SK-N-SH (cell line): ENCODE measurements around the gene NAV2. TPM values are rescaled to one million over a fixed set of nuclear protein-coding genes. Genes with fewer than 3 reads are reported as not detected.

Experiments used
- CTCF ChIA-PET: fragments of 300-600, 350-600 bp; formaldehyde crosslinking; extraction: SDS; loops from one replicate; lab custom pipeline; 2021; lab: Yijun Ruan, JAX
- POLR2A ChIA-PET: fragments of 350-600 bp; sonication (Branson Sonifier 250); formaldehyde crosslinking; extraction: SDS; loops from one replicate; lab custom pipeline; 2020; ENCODE audit warnings: antibody characterized with exemption, inconsistent platforms; lab: Yijun Ruan, JAX
- DNase-seq: peaks from one replicate; pipeline ENCODE4 v3.0.0; 2012
- H2AFZ ChIP-seq: fragments of 200-600 bp; sonication (generic); 2 replicates; pipeline ENCODE4 v1.8.1; 2016; ENCODE audit warnings: antibody characterized with exemption, mild to moderate bottlenecking, low read depth
- H3F3A ChIP-seq: fragments of 200-600 bp; sonication (generic); replicated peaks from 2 replicates; pipeline ENCODE3; 2016; ENCODE audit warnings: antibody characterized with exemption, mild to moderate bottlenecking; ENCODE audit not compliant: insufficient read depth
- H3K27ac ChIP-seq, 2 experiments: fragments of 200-500 bp in 1 of 2; fragments of 200-600 bp in 1 of 2; sonication (Bioruptor generic) in 1 of 2; sonication (generic), shearing (Covaris generic) in 1 of 2; 2 replicates each; pipeline versions ENCODE4 v1.5.1 to v1.6.1; 2014 to 2016; ENCODE audit warnings: low read depth in 2 of 2, inconsistent platforms in 1 of 2, low read length in 1 of 2, mild to moderate bottlenecking in 1 of 2, mixed read lengths in 1 of 2
- H3K27me3 ChIP-seq: fragments of 200-600 bp; sonication (generic), shearing (Covaris generic); 2 replicates; pipeline ENCODE4 v1.6.1; 2016; ENCODE audit warnings: mixed run types; ENCODE audit not compliant: insufficient read depth
- H3K36me3 ChIP-seq, 2 experiments: fragments of 200-500 bp in 1 of 2; fragments of 200-600 bp in 1 of 2; sonication (Bioruptor generic) in 1 of 2; sonication (generic) in 1 of 2; replicated peaks in 1 of 2; 2 replicates each; pipeline versions ENCODE3 to v1.5.1; 2014 to 2016; ENCODE audit warnings: low read length in 1 of 2, mild to moderate bottlenecking in 1 of 2; ENCODE audit not compliant: insufficient read depth in 2 of 2, control insufficient read depth in 1 of 2
- H3K4me1 ChIP-seq, 2 experiments: fragments of 200-500 bp in 1 of 2; fragments of 200-600 bp in 1 of 2; sonication (Bioruptor generic) in 1 of 2; sonication (generic), shearing (Covaris generic) in 1 of 2; 2 replicates each; pipeline versions ENCODE4 v1.5.1 to v1.6.1; 2014 to 2016; ENCODE audit warnings: low read depth in 1 of 2, low read length in 1 of 2, mixed run types in 1 of 2; ENCODE audit not compliant: insufficient read depth in 2 of 2, control insufficient read depth in 1 of 2
- H3K4me2 ChIP-seq: fragments of 200-600 bp; sonication (generic), shearing (Covaris generic); 2 replicates; pipeline ENCODE4 v1.6.1; 2017; ENCODE audit warnings: mixed run types
- H3K4me3 ChIP-seq, 2 experiments: fragments of 200-500 bp in 1 of 2; fragments of 200-600 bp in 1 of 2; sonication (Bioruptor generic) in 1 of 2; sonication (generic), shearing (Covaris generic) in 1 of 2; 2 replicates each; pipeline versions ENCODE4 v1.5.1 to v1.8.1; 2014 to 2016; ENCODE audit warnings: low read depth in 2 of 2, inconsistent platforms in 1 of 2, low read length in 1 of 2, mild to moderate bottlenecking in 1 of 2, mixed read lengths in 1 of 2, moderate library complexity in 1 of 2
- H3K79me2 ChIP-seq: fragments of 200-600 bp; sonication (generic); 2 replicates; pipeline ENCODE4 v1.8.1; 2017; ENCODE audit warnings: mild to moderate bottlenecking; ENCODE audit not compliant: insufficient read depth
- H3K9ac ChIP-seq: fragments of 200-600 bp; sonication (generic); 2 replicates; pipeline ENCODE4 v1.6.1; 2017; ENCODE audit warnings: mixed run types
- H3K9me2 ChIP-seq: fragments of 200-600 bp; sonication (generic); 2 replicates; pipeline ENCODE4 v1.6.1; 2017; ENCODE audit warnings: mixed run types
- H3K9me3 ChIP-seq: fragments of 200-600 bp; sonication (generic); 2 replicates; pipeline ENCODE4 v1.6.1; 2017; ENCODE audit warnings: mixed run types, mild to moderate bottlenecking, moderate library complexity
- H4K20me1 ChIP-seq: fragments of 200-600 bp; sonication (generic); 2 replicates; pipeline ENCODE4 v1.6.1; 2017; ENCODE audit warnings: mild to moderate bottlenecking, mixed run types; ENCODE audit not compliant: insufficient read depth
- FOXJ3 ChIP-seq: sonication (generic); formaldehyde crosslinking; IDR thresholded peaks from 2 replicates; pipeline ENCODE4 v1.5.1; 2020; ENCODE audit warnings: mild to moderate bottlenecking, missing genetic modification reagents
- FOXM1 ChIP-seq: IDR thresholded peaks from 2 replicates; pipeline ENCODE4 v1.4.0; 2012; ENCODE audit warnings: low read depth, mild to moderate bottlenecking
- GATA2 ChIP-seq: sonication (generic); formaldehyde crosslinking; IDR thresholded peaks from 2 replicates; pipeline ENCODE4 v1.5.0; 2020; ENCODE audit warnings: mild to moderate bottlenecking, missing genetic modification reagents
- MXI1 ChIP-seq: IDR thresholded peaks from 2 replicates; pipeline ENCODE4 v1.6.1; 2012; ENCODE audit warnings: mild to moderate bottlenecking, low read depth, low read length, improper control_type of control experiment
- NRF1 ChIP-seq: IDR thresholded peaks from 2 replicates; pipeline ENCODE4 v1.6.1; 2012; ENCODE audit warnings: low read depth, mild to moderate bottlenecking, low read length
- PBX3 ChIP-seq: IDR thresholded peaks from 2 replicates; pipeline ENCODE4; 2012
- RAD21 ChIP-seq: IDR thresholded peaks from 2 replicates; pipeline ENCODE4 v1.6.1; 2012; ENCODE audit warnings: mild to moderate bottlenecking, low read length
- RCOR1 ChIP-seq: fragments of 150-350 bp; IDR thresholded peaks from 2 replicates; pipeline ENCODE4 v1.6.1; 2017; ENCODE audit warnings: antibody characterized with exemption, low read length
- RFX5 ChIP-seq: IDR thresholded peaks from 2 replicates; pipeline ENCODE4 v1.6.1; 2012; ENCODE audit warnings: mild to moderate bottlenecking, improper control_type of control experiment, low read length
- SIN3A ChIP-seq: IDR thresholded peaks from 2 replicates; pipeline ENCODE4 v1.6.1; 2012; ENCODE audit warnings: low read depth, mild to moderate bottlenecking, low read length, moderate library complexity, borderline replicate concordance
- SMC3 ChIP-seq: IDR thresholded peaks from 2 replicates; pipeline ENCODE4 v1.6.1; 2012; ENCODE audit warnings: low read depth, low read length, improper control_type of control experiment
- TCF12 ChIP-seq: IDR thresholded peaks from 2 replicates; pipeline ENCODE4 v1.4.0; 2012
- USF2 ChIP-seq: fragments of 150-350 bp; IDR thresholded peaks from 2 replicates; pipeline ENCODE4 v1.6.1; 2017; ENCODE audit warnings: antibody characterized with exemption, low read length, low read depth, borderline replicate concordance
- WGBS: methylation state at CpG from one replicate; pipeline ENCODE4 v1.1.6; 2017; ENCODE audit warnings: low lambda C conversion rate; 5-methylcytosine and 5-hydroxymethylcytosine counted together
- polyA plus RNA-seq, 3 experiments: library from polyadenylated mRNA; depleted of rRNA; stranded (reverse); fragments of >200 nt; gene quantifications; 2 replicates each; pipeline ENCODE4 v1.2.3, GENCODE V29; 2012

Gene NAV2
- polyA plus RNA-seq, 1 of the 3 experiments (the other 2 are of a cell fraction): 26.2 TPM

GRCh38 chr11:20022363-20023081 is 309.9 kb downstream of the NAV2 start (continued):
- TF ChIP-seq TCF12: no peak

GRCh38 chr11:20023082-20023426 is 310.4 kb downstream of the NAV2 start:
- Histone ChIP-seq H3K27ac (peak overlapping the region in 1 of 2 experiments; percentile 53; a peak in 2 of 4 replicates), H3K36me3 (peaks cover 13 to 26% of the 10 kb centered on the region in 2 experiments), H3K9me3 (no peaks in the 10 kb centered on the region), H3K4me1 (peaks cover 17 to 45% of the 10 kb centered on the region in 2 experiments), H3K4me3 (no peak overlapping the region; a peak in 1 of 4 replicates), H3K27me3 (no peaks in the 10 kb centered on the region), H2AFZ (no peak overlapping the region), H3K4me2 (peak overlapping the region; percentile 63), H3K79me2 (peaks cover 98% of the 10 kb centered on the region), H4K20me1 (peaks cover 66% of the 10 kb centered on the region), H3F3A (peaks cover 17% of the 10 kb centered on the region), H3K9ac (peak overlapping the region; percentile 11; the same call in 1 of the 2 replicates), H3K9me2 (no peaks in the 10 kb centered on the region)
- WGBS: 78% methylated on average over 4 of the region's 6 CpGs
- CTCF ChIA-PET: interaction anchor here (0.9 to 1.8 kb wide), 3 partner anchors 12 to 105 kb away, joined by 4 to 6 read pairs (median 5); no protein-coding TSS in a partner anchor
- TF ChIP-seq USF2 (no peak), RFX5 (no peak), RAD21 (no peak), NRF1 (no peak), FOXM1 (no peak), SIN3A (no peak), RCOR1 (no peak), GATA2 (no peak), MXI1 (no peak), FOXJ3 (CRISPR knock-in tag) (no peak)
- POLR2A ChIA-PET: no interaction called here
- DNase-seq: no peak

GRCh38 chr11:20024172-20024935 is 311.7 kb downstream of the NAV2 start:
- CTCF ChIA-PET: interaction anchor here (1.2 to 1.9 kb wide), 8 partner anchors 9 to 329 kb away, joined by 3 to 6 read pairs (median 4); no protein-coding TSS in a partner anchor
- Histone ChIP-seq H3K4me2 (peak overlapping the region; percentile 45; the same call in 1 of the 2 replicates), H3K79me2 (peaks cover 98% of the 10 kb centered on the region)

More at GRCh38 chr11:20024172-20024935, 311.7 kb downstream of the NAV2 start:
- Histone ChIP-seq H3K9me2 (no peaks in the 10 kb centered on the region), H3K36me3 (peaks cover 13 to 21% of the 10 kb centered on the region in 2 experiments), H3K4me3 (no peak overlapping the region), H3K27me3 (no peaks in the 10 kb centered on the region), H3K9ac (no peak overlapping the region), H4K20me1 (peaks cover 78% of the 10 kb centered on the region), H3K4me1 (peaks cover 17 to 48% of the 10 kb centered on the region in 2 experiments), H3K27ac (peak overlapping the region; percentile 19 to 53; a peak in 2 of 4 replicates), H2AFZ (no peak overlapping the region), H3F3A (peaks cover 12% of the 10 kb centered on the region), H3K9me3 (no peaks in the 10 kb centered on the region)
- POLR2A ChIA-PET: no interaction called here
- no peak for DNase-seq
- TF ChIP-seq RCOR1 (no peak), PBX3 (no peak), SMC3 (no peak)
- 89% methylated on average over 6 of the region's 6 CpGs for WGBS
